GM21515 (cell line): ENCODE measurements around the gene CPNE5.
"Not testable (repeated sequence)": the region's sequence is repeated elsewhere in the genome, so short reads cannot be mapped to it uniquely, and the experiment has no call there.

Source experiments
- ATAC-seq: cut with Tn5 transposase; IDR thresholded peaks from one replicate; pipeline ENCODE4 v1.9.1; 2021; ENCODE audit not compliant: unreplicated experiment

CPNE5 gene

GRCh38 chr6:36817176-36817817 is 21.9 kb downstream of the CPNE5 start:
- ATAC-seq: no peak

- ATAC-seq: no peak
Measured at GRCh38 chr6:36815962-36816735, 23.1 kb downstream of the CPNE5 start.

DNA sequence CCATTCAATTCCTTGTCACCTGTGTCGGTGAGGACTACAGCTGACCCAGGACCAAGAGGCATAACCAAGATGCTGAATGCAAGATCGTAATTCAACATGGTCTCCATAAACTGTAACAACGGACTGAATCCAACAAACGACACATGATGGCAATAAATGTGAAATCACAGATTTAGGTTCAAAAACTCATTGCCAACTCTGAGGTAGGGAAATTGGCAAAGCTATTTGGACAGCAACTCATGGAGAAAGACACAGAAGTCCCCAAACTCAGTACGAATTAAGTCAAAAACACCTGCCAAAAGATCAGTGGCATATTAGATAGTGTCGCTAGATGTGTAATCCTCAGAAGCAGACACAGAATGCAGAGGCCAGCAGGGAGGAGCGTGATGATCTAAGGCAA is 25.0 kb downstream of the CPNE5 start:
- no peak for ATAC-seq

GRCh38 chr6:36813526-36813925 is 25.7 kb downstream of the CPNE5 start:
- ATAC-seq: no peak

DNA sequence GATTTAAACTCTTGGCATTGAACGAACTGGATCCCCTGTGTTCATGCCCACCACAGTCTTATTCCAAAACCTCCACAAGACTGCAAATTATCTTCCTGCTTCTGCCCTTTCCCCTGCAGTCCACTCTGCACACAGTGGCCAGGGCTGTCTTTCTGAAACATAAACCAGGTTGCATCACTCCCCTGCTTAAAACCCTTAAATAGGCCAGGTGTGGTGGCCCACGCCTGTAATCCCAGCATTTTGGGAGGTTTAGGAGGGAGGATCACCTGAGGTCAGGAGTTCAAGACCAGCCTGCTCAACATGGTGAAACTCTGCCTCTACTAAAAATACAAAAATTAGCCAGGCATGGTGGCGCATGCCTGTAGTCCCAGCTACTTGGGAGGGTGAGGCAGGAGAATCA is 26.2 kb downstream of the CPNE5 start:
- ATAC-seq: not testable (repeated sequence)

DNA sequence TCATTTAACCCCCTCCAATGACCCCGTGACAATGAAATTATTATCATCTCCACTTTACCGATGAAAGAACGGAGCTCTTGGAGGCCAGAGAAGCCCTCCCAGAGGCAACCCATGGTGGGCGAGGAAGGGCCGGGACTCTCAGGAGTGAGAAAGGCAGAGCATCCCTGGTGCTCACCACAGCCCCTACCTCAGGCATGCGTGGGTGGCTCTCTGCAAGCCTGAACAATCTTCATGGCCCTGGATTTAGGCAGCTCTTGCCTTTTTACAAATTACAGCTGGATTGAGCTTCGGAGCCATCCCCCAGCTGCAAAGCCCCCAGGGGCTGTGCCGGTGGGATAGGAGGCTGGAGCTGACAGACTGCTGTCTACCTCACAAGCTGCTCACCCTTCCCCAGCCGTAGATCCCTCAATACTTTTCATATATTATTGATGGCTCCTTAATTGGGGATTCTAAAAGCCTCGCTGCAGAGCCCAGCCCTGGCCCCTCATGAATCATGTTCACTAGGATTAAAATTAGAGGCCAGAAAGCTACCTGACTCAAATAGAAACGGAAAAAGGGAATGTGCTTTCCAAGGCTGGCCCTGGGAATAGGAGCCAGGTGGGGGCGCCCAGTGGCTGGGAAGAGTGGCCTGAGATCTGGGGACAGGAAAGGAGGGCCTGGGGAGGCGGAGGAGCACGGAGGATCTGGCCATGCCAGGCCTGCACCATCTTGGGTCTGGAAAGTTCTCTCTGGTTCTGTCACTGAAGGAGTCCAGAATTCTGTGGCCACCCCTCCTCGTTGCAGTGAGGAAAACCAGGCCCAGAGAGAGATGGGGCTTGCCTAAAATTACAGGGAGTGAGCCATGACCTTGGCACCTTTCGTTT is 29.1 kb downstream of the CPNE5 start:
- ATAC-seq: no peak

GRCh38 chr6:36809156-36809555 is 30.1 kb downstream of the CPNE5 start:
- no peak for ATAC-seq

DNA sequence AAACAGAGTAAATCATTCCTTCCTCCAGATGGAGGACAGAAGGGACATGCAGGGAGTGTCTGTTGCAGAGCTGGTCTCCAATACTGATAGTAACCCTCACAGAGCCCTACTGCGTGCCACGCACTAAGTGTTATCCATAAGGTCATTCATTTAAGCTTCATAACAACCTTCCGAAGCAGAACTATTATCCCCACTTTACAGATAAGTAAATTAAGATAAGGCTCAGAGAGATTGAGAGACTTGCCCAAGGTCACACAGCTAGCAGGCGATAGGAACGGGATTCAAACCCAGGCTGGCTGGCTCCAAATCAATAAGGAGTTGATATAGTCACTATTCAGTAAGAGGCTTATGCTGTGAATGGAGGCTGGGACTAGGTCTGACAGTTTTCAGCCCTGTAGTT is 30.6 kb downstream of the CPNE5 start:
- no peak for ATAC-seq

DNA sequence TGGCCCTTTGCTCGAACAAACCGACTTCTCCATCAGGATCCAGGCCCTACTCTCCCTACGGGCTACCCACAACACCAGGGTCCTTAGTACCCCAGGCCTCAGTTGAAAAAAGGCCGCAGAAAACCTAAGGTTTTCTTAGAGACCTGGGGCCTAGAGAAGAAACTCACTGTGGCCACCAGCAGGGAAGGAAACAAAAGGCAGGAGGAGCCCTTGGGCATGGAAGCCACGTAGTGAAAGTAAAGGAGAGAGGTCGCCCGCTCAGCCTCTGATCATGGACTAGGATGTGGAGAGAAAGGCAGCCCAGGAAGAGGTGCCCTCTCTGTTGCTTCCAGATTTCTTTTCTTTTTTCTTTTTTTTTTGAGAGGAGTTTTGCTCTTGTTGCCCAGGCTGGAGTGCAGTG is 31.5 kb downstream of the CPNE5 start:
- no peak for ATAC-seq

DNA sequence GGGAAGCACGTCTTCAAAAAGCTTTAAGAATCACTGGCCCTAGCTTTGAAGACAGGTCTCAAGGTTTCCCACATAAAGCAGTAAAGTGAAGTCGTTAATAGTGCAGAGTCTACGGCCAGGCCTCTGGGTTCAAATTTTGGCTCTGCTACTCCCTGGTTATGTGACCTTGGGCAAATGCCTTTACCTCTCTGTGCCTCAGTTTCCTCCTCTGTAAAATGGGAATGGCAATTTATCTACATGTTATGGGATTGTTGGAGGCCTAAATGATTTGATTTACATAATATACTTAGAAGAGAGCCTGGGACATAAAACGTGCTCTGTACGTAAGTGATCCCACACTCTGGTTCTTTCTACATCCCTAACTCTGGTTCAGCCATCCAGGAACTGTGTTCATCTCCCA is 32.1 kb downstream of the CPNE5 start:
- no peak for ATAC-seq

- no peak for ATAC-seq
Measured at GRCh38 chr6:36805917-36806316, 33.3 kb downstream of the CPNE5 start.

DNA sequence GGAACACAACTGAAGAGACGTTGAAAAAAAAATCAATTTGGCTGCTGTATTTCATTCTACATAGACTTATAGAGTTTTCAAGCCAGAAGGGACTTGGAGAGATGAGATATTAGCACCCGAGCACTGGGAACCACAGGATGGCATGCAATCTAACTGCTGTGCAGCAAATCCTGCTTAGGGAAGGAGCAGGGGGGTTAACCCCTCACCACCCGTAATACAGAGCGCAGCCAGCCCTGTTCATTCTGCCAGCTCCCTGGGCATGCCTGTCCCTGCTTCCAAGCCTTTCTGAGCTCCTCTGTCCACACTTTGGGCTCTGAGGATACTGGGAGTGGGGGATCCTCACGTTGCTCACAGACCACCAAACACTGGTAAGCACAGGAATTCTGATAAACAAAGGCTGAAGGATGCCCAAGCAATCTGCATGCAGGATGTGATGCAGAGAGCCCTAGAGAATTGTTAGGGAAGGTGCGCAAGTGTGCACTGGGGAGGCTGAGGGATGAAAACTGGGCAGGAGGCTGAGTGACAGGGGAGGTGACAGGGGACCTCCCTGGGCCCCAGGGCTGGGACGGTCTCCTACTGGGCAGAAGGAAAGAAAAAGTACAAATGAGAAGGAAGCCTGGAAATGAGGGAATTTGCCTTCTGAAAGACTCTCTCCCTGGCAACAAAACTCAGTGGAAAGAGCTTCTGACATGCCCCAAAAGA is 34.0 kb downstream of the CPNE5 start:
- no peak for ATAC-seq

GRCh38 chr6:36804563-36804962 is 34.7 kb downstream of the CPNE5 start:
- ATAC-seq: no peak

DNA sequence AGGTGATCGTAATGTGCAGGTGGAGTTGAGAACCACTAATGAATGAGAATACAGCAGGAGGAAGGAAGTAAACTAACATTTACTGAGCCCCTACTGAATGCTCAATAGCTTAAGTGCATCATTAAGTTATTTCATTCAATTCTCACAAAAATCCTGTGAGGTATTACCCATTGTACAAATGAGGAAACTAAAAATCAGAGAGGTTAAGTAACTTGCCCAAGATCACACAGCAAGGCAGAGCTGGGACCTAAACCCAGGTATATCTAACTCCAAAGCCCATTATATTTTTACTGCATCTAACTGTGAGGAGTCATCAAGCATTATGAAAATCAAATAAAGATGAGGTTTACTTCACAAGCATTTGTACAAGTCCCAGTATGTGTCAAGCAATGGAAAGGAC is 35.3 kb downstream of the CPNE5 start:
- no peak for ATAC-seq

DNA sequence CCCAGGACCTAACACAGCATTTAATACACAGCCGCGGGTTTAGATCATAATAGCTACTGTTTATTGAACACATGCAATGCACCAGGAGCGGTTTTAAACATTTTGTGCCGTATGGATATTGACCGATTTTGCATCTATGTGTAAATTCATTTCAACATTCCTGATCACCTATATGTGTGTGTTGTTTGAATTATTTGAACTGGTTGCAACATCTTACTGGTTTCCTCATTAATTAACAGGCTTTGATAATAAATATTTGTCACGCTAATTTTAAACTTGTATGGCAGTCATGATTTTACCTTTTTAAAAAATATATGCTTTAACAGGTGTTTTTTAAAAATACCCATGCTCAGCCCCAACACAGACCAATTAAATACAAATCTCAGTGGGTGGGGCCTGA is 35.8 kb downstream of the CPNE5 start:
- no peak for ATAC-seq

DNA sequence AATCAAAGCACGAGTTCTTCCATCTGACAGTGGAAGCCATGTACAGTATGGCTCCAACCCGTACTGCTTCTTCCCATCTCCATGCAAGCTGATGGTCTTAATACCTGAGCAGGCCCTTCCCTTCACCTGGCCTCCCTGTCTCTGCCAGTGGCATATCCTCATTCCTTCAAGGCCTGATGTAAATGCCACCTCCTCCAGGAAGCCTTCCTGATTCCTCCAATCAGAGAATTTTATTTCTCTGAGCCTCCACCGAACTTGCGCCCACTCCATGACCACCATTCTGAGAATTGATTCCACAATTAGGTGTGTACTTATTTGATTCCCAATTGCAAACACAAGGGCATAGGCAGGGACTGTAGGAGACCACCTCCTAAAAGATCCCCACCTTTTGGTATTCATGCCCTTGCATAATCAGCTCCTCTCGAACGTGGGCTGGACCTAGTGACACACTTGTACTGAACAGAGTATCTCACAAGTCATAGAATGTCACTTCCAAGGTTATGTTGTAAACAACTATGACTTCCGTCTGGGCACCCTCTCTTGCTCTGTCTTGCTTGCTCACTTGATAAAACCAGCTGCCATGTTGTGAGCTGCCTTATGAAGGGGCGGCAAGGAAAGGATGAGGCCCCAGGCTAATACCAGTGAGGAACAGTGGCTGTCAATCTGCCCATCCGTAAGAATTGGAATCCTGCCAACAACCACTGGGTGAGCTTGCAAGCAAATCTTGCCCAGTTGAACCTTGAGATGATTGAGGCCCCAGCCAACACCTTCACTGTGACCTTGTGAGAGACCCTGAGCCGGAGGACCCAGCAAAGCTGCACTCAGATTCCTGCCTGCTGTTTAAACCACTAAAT is 38.8 kb downstream of the CPNE5 start:
- ATAC-seq: no peak

- no peak for ATAC-seq
Measured at GRCh38 chr6:36798852-36799251, 40.4 kb downstream of the CPNE5 start.

DNA sequence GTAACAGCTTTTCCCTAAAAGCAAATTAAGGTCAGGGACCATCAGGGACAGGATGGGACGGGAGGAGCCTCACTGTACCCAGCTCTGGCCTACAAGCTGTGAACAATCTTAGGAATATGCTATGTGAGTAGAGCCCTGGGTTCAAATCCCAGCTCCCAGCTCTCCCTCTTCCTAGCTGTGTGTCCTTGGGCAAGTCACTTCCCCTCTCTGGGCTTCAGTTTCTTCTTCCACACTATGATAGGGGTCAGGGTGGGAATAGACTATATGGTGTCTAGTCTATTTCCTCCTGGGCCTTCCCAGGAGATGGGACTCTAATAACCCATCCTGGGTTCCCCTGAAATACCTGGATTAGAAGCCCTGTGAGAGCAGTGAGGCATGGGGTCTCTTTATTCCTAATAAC is 41.6 kb downstream of the CPNE5 start:
- ATAC-seq: no peak

- no peak for ATAC-seq
Measured at GRCh38 chr6:36797055-36797454, 42.2 kb downstream of the CPNE5 start.

GRCh38 chr6:36794713-36795065 is 44.6 kb downstream of the CPNE5 start:
- no peak for ATAC-seq
